Panc1 (cell line): ENCODE results near the gene DGCR2.

ENCODE experiments used
- POLR2AphosphoS5 ChIP-seq: IDR thresholded peaks from 2 replicates; pipeline ENCODE4 v1.6.1; 2012; ENCODE audit warnings: mild to moderate bottlenecking, low read depth, low read length, moderate library complexity
- SIN3A ChIP-seq: IDR thresholded peaks from 2 replicates; pipeline ENCODE4 v1.6.1; 2012; ENCODE audit warnings: low read depth, mild to moderate bottlenecking, low read length, moderate library complexity, borderline replicate concordance; ENCODE audit not compliant: insufficient read depth
- TCF7L2 ChIP-seq: IDR thresholded peaks from 2 replicates; pipeline ENCODE4 v1.6.1; 2011; ENCODE audit warnings: mild to moderate bottlenecking, low read depth, low read length, inconsistent platforms
- TF ChIP-seq, protein P1 (sequence below): fragments of 450-650 bp; IDR thresholded peaks from 2 replicates; pipeline ENCODE4 v1.5.1; 2017; ENCODE audit warnings: mild to moderate bottlenecking
- TF ChIP-seq, protein P2 (sequence below), 2 experiments: IDR thresholded peaks; 2 replicates each; pipeline ENCODE4 v1.6.1; 2011 to 2012; ENCODE audit warnings: low read depth in 2 of 2, control low read depth in 1 of 2, low read length in 1 of 2, mild to moderate bottlenecking in 1 of 2, moderate library complexity in 1 of 2; ENCODE audit not compliant: insufficient read depth in 1 of 2

DNA sequence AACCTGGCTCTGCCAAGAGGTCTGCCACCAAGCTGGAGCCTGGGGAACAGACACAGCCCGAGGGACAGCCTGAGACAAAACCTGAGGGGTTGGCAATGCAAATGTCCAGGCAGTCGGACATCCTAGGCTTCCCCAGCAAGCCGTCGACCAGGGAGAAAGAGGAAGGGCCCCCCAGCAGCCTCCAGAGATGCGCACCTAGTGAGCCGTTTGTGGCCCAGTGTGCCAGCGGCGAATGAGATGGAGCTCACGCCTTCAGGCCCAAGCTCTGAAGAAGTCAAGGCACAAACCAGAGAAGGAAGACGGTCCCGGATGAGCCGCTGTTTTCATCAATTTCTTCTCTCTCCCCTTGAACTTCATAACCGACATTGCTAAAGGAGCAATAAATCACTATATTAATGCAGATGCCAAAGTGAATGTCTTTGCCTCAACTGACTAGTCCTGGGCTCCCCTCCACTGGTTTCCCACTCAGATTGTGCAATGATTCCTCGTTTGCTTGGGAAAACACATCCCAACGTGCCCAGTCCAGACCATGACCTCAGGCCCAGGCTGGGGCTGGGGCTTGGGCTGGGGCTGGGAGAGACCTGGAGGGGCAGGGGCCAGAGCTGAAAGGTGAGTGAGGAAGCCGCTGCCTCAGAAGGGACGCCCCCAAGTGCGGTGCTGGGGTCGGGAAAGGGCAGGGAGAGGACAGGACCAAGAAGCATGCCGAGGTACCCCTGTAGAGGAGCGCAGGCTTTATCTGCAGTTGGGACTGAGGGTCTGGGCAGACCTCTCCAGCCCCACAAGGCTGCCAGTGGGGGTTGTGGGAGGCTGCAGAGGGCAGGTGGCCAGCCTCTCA, 3.5 kb upstream of the DGCR2 start:
- TF ChIP-seq, protein P1, sequence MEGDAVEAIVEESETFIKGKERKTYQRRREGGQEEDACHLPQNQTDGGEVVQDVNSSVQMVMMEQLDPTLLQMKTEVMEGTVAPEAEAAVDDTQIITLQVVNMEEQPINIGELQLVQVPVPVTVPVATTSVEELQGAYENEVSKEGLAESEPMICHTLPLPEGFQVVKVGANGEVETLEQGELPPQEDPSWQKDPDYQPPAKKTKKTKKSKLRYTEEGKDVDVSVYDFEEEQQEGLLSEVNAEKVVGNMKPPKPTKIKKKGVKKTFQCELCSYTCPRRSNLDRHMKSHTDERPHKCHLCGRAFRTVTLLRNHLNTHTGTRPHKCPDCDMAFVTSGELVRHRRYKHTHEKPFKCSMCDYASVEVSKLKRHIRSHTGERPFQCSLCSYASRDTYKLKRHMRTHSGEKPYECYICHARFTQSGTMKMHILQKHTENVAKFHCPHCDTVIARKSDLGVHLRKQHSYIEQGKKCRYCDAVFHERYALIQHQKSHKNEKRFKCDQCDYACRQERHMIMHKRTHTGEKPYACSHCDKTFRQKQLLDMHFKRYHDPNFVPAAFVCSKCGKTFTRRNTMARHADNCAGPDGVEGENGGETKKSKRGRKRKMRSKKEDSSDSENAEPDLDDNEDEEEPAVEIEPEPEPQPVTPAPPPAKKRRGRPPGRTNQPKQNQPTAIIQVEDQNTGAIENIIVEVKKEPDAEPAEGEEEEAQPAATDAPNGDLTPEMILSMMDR: no peak
- no peak for TF ChIP-seq SIN3A
- no peak for TF ChIP-seq POLR2AphosphoS5
- no peak for TF ChIP-seq TCF7L2
- TF ChIP-seq, protein P2, sequence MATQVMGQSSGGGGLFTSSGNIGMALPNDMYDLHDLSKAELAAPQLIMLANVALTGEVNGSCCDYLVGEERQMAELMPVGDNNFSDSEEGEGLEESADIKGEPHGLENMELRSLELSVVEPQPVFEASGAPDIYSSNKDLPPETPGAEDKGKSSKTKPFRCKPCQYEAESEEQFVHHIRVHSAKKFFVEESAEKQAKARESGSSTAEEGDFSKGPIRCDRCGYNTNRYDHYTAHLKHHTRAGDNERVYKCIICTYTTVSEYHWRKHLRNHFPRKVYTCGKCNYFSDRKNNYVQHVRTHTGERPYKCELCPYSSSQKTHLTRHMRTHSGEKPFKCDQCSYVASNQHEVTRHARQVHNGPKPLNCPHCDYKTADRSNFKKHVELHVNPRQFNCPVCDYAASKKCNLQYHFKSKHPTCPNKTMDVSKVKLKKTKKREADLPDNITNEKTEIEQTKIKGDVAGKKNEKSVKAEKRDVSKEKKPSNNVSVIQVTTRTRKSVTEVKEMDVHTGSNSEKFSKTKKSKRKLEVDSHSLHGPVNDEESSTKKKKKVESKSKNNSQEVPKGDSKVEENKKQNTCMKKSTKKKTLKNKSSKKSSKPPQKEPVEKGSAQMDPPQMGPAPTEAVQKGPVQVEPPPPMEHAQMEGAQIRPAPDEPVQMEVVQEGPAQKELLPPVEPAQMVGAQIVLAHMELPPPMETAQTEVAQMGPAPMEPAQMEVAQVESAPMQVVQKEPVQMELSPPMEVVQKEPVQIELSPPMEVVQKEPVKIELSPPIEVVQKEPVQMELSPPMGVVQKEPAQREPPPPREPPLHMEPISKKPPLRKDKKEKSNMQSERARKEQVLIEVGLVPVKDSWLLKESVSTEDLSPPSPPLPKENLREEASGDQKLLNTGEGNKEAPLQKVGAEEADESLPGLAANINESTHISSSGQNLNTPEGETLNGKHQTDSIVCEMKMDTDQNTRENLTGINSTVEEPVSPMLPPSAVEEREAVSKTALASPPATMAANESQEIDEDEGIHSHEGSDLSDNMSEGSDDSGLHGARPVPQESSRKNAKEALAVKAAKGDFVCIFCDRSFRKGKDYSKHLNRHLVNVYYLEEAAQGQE (IDR thresholded peaks at IDR 0.05; ENCODE audit: insufficient read depth in 1 of 2, low read depth in 2 of 2, low read length in 1 of 2): no peak
